Measurements from ENCODE around the gene PRPF38B. TPM values are rescaled to one million over a fixed set of nuclear protein-coding genes. Genes with fewer than 3 reads are reported as not detected.

Gene PRPF38B
- total and polyA plus RNA-seq, 9 of the 15 experiments (the other 6 are each of a cell fraction or from before 2014, with no cell fraction given), result 25.3 to 85.5 (median 66.4) TPM

DNA sequence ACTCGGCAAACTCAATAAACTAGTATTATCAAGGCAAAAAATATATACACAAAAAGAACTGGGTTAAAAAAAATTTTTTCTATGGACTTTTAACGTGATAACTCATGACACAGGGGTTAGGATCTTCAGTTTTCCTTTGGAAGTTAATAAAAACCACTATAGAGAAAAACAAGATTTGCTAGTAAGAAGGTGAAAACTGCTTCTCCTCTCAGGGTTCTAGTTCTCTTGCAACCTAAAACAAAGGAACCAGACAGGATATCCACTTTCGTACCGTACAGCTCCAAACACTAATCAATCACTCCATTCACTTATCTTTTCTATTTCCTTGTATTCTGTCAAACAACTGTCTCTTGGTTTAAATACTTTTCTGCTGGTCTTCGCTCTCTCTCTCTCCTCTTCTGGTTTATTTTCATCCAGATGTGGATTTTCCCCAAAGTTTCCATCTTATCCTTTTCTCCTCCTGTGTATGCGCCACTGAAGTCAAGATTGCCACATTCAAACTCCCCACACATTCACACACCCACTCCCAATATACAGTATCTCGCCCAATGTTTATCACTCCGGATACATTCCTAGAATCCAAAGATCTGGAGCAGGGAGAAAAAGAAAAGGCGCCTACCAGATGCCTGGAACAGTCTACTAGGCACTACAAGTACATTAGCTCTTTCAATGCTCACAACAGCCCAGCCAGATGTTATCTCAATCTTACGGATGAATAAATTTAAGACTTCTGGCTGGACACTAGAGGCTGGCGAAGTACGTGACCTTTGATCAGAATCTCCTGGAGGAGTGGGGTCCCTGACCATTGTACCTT lies 775 bp upstream of the PRPF38B start (continued):
- TF ChIP-seq, protein P1, sequence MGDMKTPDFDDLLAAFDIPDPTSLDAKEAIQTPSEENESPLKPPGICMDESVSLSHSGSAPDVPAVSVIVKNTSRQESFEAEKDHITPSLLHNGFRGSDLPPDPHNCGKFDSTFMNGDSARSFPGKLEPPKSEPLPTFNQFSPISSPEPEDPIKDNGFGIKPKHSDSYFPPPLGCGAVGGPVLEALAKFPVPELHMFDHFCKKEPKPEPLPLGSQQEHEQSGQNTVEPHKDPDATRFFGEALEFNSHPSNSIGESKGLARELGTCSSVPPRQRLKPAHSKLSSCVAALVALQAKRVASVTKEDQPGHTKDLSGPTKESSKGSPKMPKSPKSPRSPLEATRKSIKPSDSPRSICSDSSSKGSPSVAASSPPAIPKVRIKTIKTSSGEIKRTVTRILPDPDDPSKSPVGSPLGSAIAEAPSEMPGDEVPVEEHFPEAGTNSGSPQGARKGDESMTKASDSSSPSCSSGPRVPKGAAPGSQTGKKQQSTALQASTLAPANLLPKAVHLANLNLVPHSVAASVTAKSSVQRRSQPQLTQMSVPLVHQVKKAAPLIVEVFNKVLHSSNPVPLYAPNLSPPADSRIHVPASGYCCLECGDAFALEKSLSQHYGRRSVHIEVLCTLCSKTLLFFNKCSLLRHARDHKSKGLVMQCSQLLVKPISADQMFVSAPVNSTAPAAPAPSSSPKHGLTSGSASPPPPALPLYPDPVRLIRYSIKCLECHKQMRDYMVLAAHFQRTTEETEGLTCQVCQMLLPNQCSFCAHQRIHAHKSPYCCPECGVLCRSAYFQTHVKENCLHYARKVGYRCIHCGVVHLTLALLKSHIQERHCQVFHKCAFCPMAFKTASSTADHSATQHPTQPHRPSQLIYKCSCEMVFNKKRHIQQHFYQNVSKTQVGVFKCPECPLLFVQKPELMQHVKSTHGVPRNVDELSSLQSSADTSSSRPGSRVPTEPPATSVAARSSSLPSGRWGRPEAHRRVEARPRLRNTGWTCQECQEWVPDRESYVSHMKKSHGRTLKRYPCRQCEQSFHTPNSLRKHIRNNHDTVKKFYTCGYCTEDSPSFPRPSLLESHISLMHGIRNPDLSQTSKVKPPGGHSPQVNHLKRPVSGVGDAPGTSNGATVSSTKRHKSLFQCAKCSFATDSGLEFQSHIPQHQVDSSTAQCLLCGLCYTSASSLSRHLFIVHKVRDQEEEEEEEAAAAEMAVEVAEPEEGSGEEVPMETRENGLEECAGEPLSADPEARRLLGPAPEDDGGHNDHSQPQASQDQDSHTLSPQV (IDR thresholded peaks at IDR 0.05), result 0 out of 2 replicates have a peak, but pooled peaks have one; percentile 0
- peak; percentile 54 for TF ChIP-seq SMARCA4 (IDR thresholded peaks at IDR 0.05)
- 0 out of 2 replicates have a peak, but pooled peaks have one; percentile 51 for TF ChIP-seq ZNF3 (CRISPR knock-in tag; IDR thresholded peaks at IDR 0.05)
- no peak for TF ChIP-seq LARP7 (IDR thresholded peaks at IDR 0.05)
- 0 out of 2 replicates have a peak, but pooled peaks have one; percentile 61 for TF ChIP-seq ARID1B (IDR thresholded peaks at IDR 0.05)
- TF ChIP-seq ZNF57 (CRISPR knock-in tag; IDR thresholded peaks at IDR 0.05), result peak; percentile 3; the same call in 1 of the 2 replicates
- TF ChIP-seq RBFOX2 (IDR thresholded peaks at IDR 0.05; ENCODE audit: low read depth, low read length), result peak; percentile 28; the same call in 1 of the 2 replicates
- no peak for TF ChIP-seq HDAC8 (tag; IDR thresholded peaks at IDR 0.05)
- TF ChIP-seq DPF2 (IDR thresholded peaks at IDR 0.05), result peak; percentile 78
- 0 out of 2 replicates have a peak, but pooled peaks have one; percentile 26 for TF ChIP-seq THRAP3 (IDR thresholded peaks at IDR 0.05; ENCODE audit: borderline replicate concordance)
- TF ChIP-seq HOXB6 (CRISPR knock-in tag; IDR thresholded peaks at IDR 0.05; ENCODE audit: borderline replicate concordance), result 0 out of 2 replicates have a peak, but pooled peaks have one; percentile 10
- TF ChIP-seq NCOR1 (IDR thresholded peaks at IDR 0.05), result peak; percentile 8; the same call in 1 of the 2 replicates
- TF ChIP-seq ETV1 (tag; conservative IDR thresholded peaks at IDR 0.05; ENCODE audit: low read depth), result peak; percentile 56; the same call in 1 of the 2 replicates
- peak; percentile 2; the same call in 1 of the 2 replicates for TF ChIP-seq RB1 (IDR thresholded peaks at IDR 0.05; ENCODE audit: low read depth)
- TF ChIP-seq, protein P2, sequence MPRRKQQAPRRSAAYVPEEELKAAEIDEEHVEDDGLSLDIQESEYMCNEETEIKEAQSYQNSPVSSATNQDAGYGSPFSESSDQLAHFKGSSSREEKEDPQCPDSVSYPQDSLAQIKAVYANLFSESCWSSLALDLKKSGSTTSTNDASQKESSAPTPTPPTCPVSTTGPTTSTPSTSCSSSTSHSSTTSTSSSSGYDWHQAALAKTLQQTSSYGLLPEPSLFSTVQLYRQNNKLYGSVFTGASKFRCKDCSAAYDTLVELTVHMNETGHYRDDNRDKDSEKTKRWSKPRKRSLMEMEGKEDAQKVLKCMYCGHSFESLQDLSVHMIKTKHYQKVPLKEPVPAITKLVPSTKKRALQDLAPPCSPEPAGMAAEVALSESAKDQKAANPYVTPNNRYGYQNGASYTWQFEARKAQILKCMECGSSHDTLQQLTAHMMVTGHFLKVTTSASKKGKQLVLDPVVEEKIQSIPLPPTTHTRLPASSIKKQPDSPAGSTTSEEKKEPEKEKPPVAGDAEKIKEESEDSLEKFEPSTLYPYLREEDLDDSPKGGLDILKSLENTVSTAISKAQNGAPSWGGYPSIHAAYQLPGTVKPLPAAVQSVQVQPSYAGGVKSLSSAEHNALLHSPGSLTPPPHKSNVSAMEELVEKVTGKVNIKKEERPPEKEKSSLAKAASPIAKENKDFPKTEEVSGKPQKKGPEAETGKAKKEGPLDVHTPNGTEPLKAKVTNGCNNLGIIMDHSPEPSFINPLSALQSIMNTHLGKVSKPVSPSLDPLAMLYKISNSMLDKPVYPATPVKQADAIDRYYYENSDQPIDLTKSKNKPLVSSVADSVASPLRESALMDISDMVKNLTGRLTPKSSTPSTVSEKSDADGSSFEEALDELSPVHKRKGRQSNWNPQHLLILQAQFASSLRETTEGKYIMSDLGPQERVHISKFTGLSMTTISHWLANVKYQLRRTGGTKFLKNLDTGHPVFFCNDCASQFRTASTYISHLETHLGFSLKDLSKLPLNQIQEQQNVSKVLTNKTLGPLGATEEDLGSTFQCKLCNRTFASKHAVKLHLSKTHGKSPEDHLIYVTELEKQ (CRISPR knock-in tag; IDR thresholded peaks at IDR 0.05), result no peak
- TF ChIP-seq ZC3H8 (IDR thresholded peaks at IDR 0.05), result no peak
- 0 out of 2 replicates have a peak, but pooled peaks have one; percentile 49 for TF ChIP-seq ZNF584 (CRISPR knock-in tag; IDR thresholded peaks at IDR 0.05; ENCODE audit: low read depth)
- 0 out of 4 replicates have a peak, but pooled peaks of 1 of the 2 experiments have one; percentile 4 for TF ChIP-seq SIN3A (IDR thresholded peaks at IDR 0.05; ENCODE audit: borderline replicate concordance in 2 of 2, control insufficient read depth in 1 of 2, low read depth in 2 of 2, low read length in 2 of 2)
- peak; percentile 86 for TF ChIP-seq GATA2 (CRISPR knock-in tag; IDR thresholded peaks at IDR 0.05)
- TF ChIP-seq CBFA2T3 (IDR thresholded peaks at IDR 0.05), result peak; percentile 61
- 0 out of 2 replicates have a peak, but pooled peaks have one; percentile 3 for TF ChIP-seq KAT7 (CRISPR knock-in tag; IDR thresholded peaks at IDR 0.05; ENCODE audit: borderline replicate concordance)
- peak; percentile 22; the same call in 1 of the 2 replicates for TF ChIP-seq NBN (IDR thresholded peaks at IDR 0.05; ENCODE audit: low read depth)

Data from K562 (cell line).